ENCODE data around the gene HLA-DPA1. TPM values are rescaled to one million over a fixed set of nuclear protein-coding genes. Genes with fewer than 3 reads are reported as not detected.
A peak's percentile ranks its signal among the peaks of the same experiment; 100 is the strongest.

The HLA-DPA1 gene
- polyA plus RNA-seq, 1 experiment = 0.10 TPM

DNA sequence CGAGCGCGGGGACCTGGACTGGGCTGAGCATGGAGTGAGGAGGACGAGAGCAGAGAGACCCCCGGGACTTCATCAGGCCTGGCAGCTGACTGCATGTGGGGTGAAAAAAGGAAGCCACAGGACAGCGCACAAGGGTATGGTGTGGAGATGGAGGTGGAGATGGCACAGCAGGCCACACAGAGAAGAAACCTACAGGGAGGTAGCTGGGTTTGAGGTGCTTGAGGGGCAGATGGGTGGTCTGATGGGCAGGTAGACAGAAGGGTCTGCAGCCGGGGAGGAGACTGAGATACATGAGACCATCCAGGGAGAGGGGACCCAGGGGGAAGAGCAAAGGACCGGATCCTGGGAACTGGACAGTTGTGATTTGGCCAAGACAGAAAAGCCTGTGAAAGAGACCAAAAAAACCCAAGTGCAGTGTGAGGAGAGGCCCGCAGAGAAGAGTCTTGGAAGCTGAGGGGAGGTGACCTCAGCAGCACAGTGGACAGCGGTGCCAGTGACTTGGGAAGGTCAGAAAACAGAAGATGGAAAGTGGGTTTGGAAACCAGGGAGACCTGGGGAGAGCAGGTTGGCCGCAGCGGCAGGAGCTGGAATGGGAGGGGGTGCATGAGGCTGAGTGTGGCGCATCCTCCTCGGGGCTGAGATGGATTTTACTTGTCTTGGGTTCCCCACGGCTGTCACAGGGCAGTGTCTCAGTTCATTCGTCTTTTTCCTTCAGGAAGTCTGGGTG, 7.8 kb upstream of the HLA-DPA1 start:
- DNase-seq (ENCODE audit: low read depth, low spot score) = no peak
- H3K27ac ChIP-seq (ENCODE audit: low read depth, low read length) = no peak overlapping the region
- H3K27me3 ChIP-seq (ENCODE audit: control insufficient read depth, insufficient read depth, low read length) = peaks cover 38% of the 10 kb centered on the region
- ChIA-PET POLR2A (interaction anchor here (1.4 kb wide), 1 partner anchor 109 kb away, joined by 4 read pairs; no protein-coding TSS in a partner anchor), CTCF (interaction anchor here (0.5 to 2.2 kb wide), 4 partner anchors 65 to 1047 kb away, joined by 3 to 16 read pairs (median 3); no protein-coding TSS in a partner anchor)
- TF ChIP-seq, protein P1, sequence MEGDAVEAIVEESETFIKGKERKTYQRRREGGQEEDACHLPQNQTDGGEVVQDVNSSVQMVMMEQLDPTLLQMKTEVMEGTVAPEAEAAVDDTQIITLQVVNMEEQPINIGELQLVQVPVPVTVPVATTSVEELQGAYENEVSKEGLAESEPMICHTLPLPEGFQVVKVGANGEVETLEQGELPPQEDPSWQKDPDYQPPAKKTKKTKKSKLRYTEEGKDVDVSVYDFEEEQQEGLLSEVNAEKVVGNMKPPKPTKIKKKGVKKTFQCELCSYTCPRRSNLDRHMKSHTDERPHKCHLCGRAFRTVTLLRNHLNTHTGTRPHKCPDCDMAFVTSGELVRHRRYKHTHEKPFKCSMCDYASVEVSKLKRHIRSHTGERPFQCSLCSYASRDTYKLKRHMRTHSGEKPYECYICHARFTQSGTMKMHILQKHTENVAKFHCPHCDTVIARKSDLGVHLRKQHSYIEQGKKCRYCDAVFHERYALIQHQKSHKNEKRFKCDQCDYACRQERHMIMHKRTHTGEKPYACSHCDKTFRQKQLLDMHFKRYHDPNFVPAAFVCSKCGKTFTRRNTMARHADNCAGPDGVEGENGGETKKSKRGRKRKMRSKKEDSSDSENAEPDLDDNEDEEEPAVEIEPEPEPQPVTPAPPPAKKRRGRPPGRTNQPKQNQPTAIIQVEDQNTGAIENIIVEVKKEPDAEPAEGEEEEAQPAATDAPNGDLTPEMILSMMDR (IDR thresholded peaks at IDR 0.05; ENCODE audit: low read depth, low read length) = no peak
- H3K9me3 ChIP-seq (ENCODE audit: control insufficient read depth, insufficient read depth, low read length) = no peaks in the 10 kb centered on the region
- H3K4me3 ChIP-seq (ENCODE audit: low read depth, low read length) = peak overlapping the region; percentile 37

DNA sequence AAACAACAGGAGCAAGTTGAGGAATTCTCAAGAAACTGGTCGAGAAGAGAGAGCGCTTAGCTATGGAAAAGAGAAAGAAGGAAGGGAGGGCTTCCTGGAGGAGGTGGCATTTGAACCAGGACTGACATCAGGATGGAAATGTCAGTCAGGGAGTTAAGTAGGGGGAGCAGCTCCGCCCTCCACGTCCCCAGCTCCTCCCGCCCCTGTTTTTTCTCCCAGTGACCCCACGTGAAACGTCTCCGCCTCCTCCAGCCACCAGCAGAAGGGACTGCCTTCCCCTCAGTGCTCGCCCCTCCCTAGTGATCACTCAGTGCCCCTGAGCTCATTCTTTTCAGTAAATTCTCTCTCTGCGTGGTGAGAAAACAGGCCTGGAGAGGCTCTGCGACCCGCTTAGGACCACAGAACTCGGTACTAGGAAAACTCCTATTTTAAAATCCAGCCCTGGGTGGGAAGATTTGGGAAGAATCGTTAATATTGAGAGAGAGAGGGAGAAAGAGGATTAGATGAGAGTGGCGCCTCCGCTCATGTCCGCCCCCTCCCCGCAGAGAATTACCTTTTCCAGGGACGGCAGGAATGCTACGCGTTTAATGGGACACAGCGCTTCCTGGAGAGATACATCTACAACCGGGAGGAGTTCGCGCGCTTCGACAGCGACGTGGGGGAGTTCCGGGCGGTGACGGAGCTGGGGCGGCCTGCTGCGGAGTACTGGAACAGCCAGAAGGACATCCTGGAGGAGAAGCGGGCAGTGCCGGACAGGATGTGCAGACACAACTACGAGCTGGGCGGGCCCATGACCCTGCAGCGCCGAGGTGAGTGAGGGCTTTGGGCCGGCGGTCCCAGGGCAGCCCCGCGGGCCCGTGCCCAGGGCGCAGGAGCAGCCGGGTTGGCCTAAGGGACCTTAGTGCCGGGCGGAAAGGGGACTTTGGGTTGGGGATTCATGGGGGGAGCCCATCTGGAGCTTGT, 7.0 kb upstream of the HLA-DPA1 start:
- Histone ChIP-seq H3K4me3 (ENCODE audit: low read depth, low read length) (peak overlapping the region; percentile 37), H3K27me3 (ENCODE audit: control insufficient read depth, insufficient read depth, low read length) (peaks cover 38% of the 10 kb centered on the region), H3K27ac (ENCODE audit: low read depth, low read length) (no peak overlapping the region), H3K9me3 (ENCODE audit: control insufficient read depth, insufficient read depth, low read length) (no peaks in the 10 kb centered on the region)
- TF ChIP-seq, protein P1 (IDR thresholded peaks at IDR 0.05; ENCODE audit: low read depth, low read length) = no peak
- CTCF ChIA-PET = interaction anchor here (0.5 to 2.2 kb wide), 2 partner anchors 65 to 66 kb away, joined by 3 to 16 read pairs; no protein-coding TSS in a partner anchor
- POLR2A ChIA-PET = interaction anchor here (1.4 kb wide), 1 partner anchor 109 kb away, joined by 4 read pairs; no protein-coding TSS in a partner anchor
- DNase-seq (ENCODE audit: low read depth, low spot score) = no peak

DNA sequence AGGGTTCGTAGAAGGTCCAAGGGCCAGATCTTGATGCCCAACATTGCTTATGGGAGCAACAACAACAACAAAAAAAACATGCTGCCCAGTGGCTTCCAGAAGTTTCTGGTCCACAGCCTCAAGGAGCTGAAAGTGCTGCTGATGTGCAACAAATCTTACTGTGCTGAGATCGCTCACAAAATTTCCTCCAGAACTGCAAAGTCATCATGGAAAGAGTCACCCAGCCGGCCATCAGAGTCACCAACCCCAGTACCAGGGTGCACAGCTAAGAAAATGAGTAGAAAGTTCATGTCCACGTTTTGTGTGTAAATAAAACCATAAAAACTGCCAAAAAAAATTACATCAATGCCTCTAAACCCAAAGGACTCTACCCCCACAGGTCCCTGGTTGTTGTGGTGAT, 6.1 kb upstream of the HLA-DPA1 start:
- ChIA-PET CTCF (interaction anchor here (2.2 kb wide), 1 partner anchor 64 kb away, joined by 16 read pairs; no protein-coding TSS in a partner anchor), POLR2A (interaction anchor here (1.4 kb wide), 1 partner anchor 108 kb away, joined by 4 read pairs; no protein-coding TSS in a partner anchor)
- TF ChIP-seq, protein P1 (IDR thresholded peaks at IDR 0.05; ENCODE audit: low read depth, low read length) = no peak

DNA sequence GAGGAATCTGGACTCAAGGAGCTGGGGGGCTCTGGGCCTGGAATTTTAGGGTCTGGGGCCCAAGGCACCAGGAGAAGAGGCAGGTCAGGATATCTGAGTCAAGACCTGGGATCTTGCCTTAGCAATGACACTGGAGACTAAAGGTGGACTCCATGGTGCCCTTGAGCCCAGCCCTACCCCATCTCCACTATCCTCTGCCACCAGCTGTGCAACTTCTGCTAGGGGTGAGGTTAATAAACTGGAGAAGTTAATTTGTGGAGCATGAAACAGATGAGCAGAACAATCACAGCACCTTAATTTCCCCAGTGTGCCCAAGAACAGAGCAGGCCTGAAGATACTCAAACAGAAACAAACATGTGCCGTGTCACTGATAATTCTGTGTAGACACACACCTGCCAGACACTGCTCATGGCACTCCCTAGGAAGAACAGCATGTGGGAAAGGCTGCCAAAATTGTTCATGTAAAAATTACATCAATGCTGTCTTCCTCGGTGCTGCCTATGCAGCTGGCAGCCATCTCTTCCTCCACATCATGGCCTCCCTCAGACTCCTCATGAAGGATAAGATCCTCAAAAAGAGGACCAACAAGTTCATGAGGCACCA, 5.6 kb upstream of the HLA-DPA1 start:
- Histone ChIP-seq H3K4me3 (ENCODE audit: low read depth, low read length) (no peak overlapping the region), H3K27me3 (ENCODE audit: control insufficient read depth, insufficient read depth, low read length) (peaks cover 41% of the 10 kb centered on the region), H3K9me3 (ENCODE audit: control insufficient read depth, insufficient read depth, low read length) (no peaks in the 10 kb centered on the region), H3K27ac (ENCODE audit: low read depth, low read length) (no peak overlapping the region)
- DNase-seq (ENCODE audit: low read depth, low spot score) = no peak
- POLR2A ChIA-PET = no interaction called here
- TF ChIP-seq, protein P1 (IDR thresholded peaks at IDR 0.05; ENCODE audit: low read depth, low read length) = no peak
- CTCF ChIA-PET = no interaction called here

More for the DNA sequence above, 6.1 kb upstream of the HLA-DPA1 start:
- Histone ChIP-seq H3K4me3 (ENCODE audit: low read depth, low read length) (no peak overlapping the region), H3K27ac (ENCODE audit: low read depth, low read length) (no peak overlapping the region), H3K27me3 (ENCODE audit: control insufficient read depth, insufficient read depth, low read length) (peaks cover 40% of the 10 kb centered on the region), H3K9me3 (ENCODE audit: control insufficient read depth, insufficient read depth, low read length) (no peaks in the 10 kb centered on the region)
- DNase-seq (ENCODE audit: low read depth, low spot score) = no peak
